Endodermal cell (in vitro differentiated cells): Measurements from ENCODE around the gene SEPTIN8. TPM values are rescaled to one million over a fixed set of nuclear protein-coding genes. Genes with fewer than 3 reads are reported as not detected.

Experiments
- DNase-seq: peaks from one replicate; pipeline ENCODE4 v3.0.0-alpha.2; 2017
- H3K27ac ChIP-seq: 2 replicates; pipeline ENCODE4 v1.5.1; 2013; ENCODE audit warnings: mild to moderate bottlenecking, low read depth, low read length, moderate library complexity
- H3K27me3 ChIP-seq: 2 replicates; pipeline ENCODE4 v1.6.1; 2013; ENCODE audit warnings: mild to moderate bottlenecking, low read length, moderate library complexity; ENCODE audit not compliant: insufficient read depth, control insufficient read depth, poor library complexity, severe bottlenecking
- H3K36me3 ChIP-seq: 2 replicates; pipeline ENCODE4 v1.7.0; 2013; ENCODE audit warnings: mild to moderate bottlenecking, low read length, moderate library complexity; ENCODE audit not compliant: control insufficient read depth, insufficient read depth
- H3K4me1 ChIP-seq: one replicate; pipeline ENCODE4 v1.7.0; 2013; ENCODE audit warnings: low read length; ENCODE audit not compliant: control insufficient read depth, insufficient read depth
- H3K4me3 ChIP-seq: 2 replicates; pipeline ENCODE4 v1.5.1; 2013; ENCODE audit warnings: mild to moderate bottlenecking, low read length, moderate library complexity
- H3K9ac ChIP-seq: 2 replicates; pipeline ENCODE4 v1.6.1; 2013; ENCODE audit warnings: mild to moderate bottlenecking, low read length, moderate library complexity; ENCODE audit not compliant: poor library complexity, severe bottlenecking; ENCODE audit errors: extremely low read depth
- H3K9me3 ChIP-seq: 2 replicates; pipeline ENCODE4 v1.6.1; 2013; ENCODE audit warnings: mild to moderate bottlenecking, low read length, moderate library complexity; ENCODE audit not compliant: control insufficient read depth
- H3K27ac Mint-ChIP-seq: 2 replicates; pipeline ENCODE4 v1.8.0; 2020; ENCODE audit warnings: mixed read lengths
- H3K27me3 Mint-ChIP-seq: 2 replicates; pipeline ENCODE4 v1.8.0; 2021; ENCODE audit warnings: mild to moderate bottlenecking, mixed read lengths; ENCODE audit not compliant: insufficient read depth
- H3K36me3 Mint-ChIP-seq: 2 replicates; pipeline ENCODE4 v1.8.0; 2020; ENCODE audit warnings: low read depth, mixed read lengths
- H3K4me1 Mint-ChIP-seq: 2 replicates; pipeline ENCODE4 v1.8.0; 2020; ENCODE audit warnings: mixed read lengths
- H3K4me3 Mint-ChIP-seq: 2 replicates; pipeline ENCODE4 v1.8.0; 2020; ENCODE audit warnings: mild to moderate bottlenecking, moderate library complexity, mixed read lengths
- H3K9me3 Mint-ChIP-seq: 2 replicates; pipeline ENCODE4 v1.8.0; 2020; ENCODE audit warnings: mild to moderate bottlenecking, mixed read lengths
- WGBS, 2 experiments: methylation state at CpG; one replicate each; pipeline versions ENCODE4 v1.1.5 to v1.1.7; 2013; ENCODE audit warnings: missing lambda C conversion rate in 2 of 2, mixed read lengths in 1 of 2; ENCODE audit not compliant: insufficient coverage in 1 of 2, insufficient read length in 1 of 2; 5-methylcytosine and 5-hydroxymethylcytosine counted together
- total RNA-seq, 2 donors: library from RNA; stranded (reverse); fragmentation: NEBNext Ultra II Directional in 1 of 2; extraction: Animal tissue kit (Norgen Biotek cat#: 25700) in 1 of 2; gene quantifications; 2 replicates in 1 of 2; 3 replicates in 1 of 2; pipeline ENCODE4 v1.2.1, GENCODE V29; 2021
- TF ChIP-seq, protein P1 (sequence below): fragments of 200-600 bp; sonication (generic); conservative IDR thresholded peaks from 2 replicates; pipeline ENCODE4 v1.5.0; 2021; ENCODE audit warnings: antibody characterized with exemption, mild to moderate bottlenecking

Gene SEPTIN8
- total RNA-seq, 2 donors from 2014 or later = 49.0 to 56.7 TPM

GRCh38 chr5:132736853-132737833 lies 39.9 kb downstream of the SEPTIN8 start, which contains the start of gene KIF3A:
TSS of gene KIF3A (minus strand) at chr5:132737546. CDS start at chr5:132737419, 127 bp downstream.
- Mint-ChIP-seq H3K4me3 (peak within 1 kb of the TSS; percentile 73), H3K9me3 (peaks cover 1% of the 10 kb centered on the region), H3K27me3 (peaks cover 18% of the 10 kb centered on the region), H3K27ac (peak within 1 kb of the TSS; percentile 48), H3K4me1 (peaks cover 6% of the 10 kb centered on the region), H3K36me3 (peaks cover 10% of the 10 kb centered on the region)
- H3K4me3 ChIP-seq = peak within 1 kb of the TSS; percentile 82
- H3K9ac ChIP-seq = no peak within 1 kb of the TSS
- H3K27ac ChIP-seq = peak within 1 kb of the TSS; percentile 58
- 2 to 3% methylated on average over 25 to 81 of the region's 81 CpGs for WGBS, 2 experiments
- H3K27me3 ChIP-seq = peaks cover 23% of the 10 kb centered on the region
- peak; percentile 99 for DNase-seq
- peaks cover 9% of the 10 kb centered on the region for H3K36me3 ChIP-seq
- TF ChIP-seq, protein P1, sequence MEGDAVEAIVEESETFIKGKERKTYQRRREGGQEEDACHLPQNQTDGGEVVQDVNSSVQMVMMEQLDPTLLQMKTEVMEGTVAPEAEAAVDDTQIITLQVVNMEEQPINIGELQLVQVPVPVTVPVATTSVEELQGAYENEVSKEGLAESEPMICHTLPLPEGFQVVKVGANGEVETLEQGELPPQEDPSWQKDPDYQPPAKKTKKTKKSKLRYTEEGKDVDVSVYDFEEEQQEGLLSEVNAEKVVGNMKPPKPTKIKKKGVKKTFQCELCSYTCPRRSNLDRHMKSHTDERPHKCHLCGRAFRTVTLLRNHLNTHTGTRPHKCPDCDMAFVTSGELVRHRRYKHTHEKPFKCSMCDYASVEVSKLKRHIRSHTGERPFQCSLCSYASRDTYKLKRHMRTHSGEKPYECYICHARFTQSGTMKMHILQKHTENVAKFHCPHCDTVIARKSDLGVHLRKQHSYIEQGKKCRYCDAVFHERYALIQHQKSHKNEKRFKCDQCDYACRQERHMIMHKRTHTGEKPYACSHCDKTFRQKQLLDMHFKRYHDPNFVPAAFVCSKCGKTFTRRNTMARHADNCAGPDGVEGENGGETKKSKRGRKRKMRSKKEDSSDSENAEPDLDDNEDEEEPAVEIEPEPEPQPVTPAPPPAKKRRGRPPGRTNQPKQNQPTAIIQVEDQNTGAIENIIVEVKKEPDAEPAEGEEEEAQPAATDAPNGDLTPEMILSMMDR = peak; percentile 11
- peaks cover 1% of the 10 kb centered on the region for H3K9me3 ChIP-seq
- no peaks in the 10 kb centered on the region for H3K4me1 ChIP-seq

DNA sequence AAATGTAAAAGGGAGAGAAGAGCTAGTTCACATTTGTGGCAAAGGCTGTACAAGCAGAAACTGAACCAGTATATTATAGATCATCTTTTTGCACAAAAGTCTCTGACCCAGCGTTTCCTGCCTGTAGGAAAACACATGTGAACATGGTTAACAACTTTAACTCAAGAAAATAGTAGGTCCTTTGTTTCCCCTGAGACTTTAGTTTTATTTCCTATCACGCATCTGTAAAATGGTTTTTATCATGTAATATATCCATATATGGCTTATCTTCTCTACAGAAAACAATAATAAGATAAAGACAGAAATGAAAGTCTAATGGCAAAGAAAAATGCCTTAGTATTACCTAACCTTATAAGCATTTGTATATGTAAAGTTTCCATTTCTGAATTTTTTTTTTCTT lies 42.4 kb downstream of the SEPTIN8 start:
- Mint-ChIP-seq H3K4me3 (no peak overlapping the region), H3K36me3 (peaks cover 21% of the 10 kb centered on the region)
- 97% methylated on average over 1 of the region's 2 CpGs; no CpG with 5 or more reads in 1 of the 2 experiments for WGBS, 2 experiments

GRCh38 chr5:132733499-132734148 lies 43.4 kb downstream of the SEPTIN8 start:
- Histone ChIP-seq H3K27ac (no peak overlapping the region), H3K27me3 (no peaks in the 10 kb centered on the region), H3K9ac (no peak overlapping the region), H3K4me3 (no peak overlapping the region), H3K36me3 (peaks cover 9% of the 10 kb centered on the region), H3K4me1 (no peaks in the 10 kb centered on the region), H3K9me3 (no peaks in the 10 kb centered on the region)
- no peak overlapping the region for H3K27ac Mint-ChIP-seq
- no peaks in the 10 kb centered on the region for H3K27me3 Mint-ChIP-seq
- H3K36me3 Mint-ChIP-seq = peaks cover 21% of the 10 kb centered on the region
- H3K4me3 Mint-ChIP-seq = no peak overlapping the region
- 91 to 94% methylated on average over 2 of the region's 2 CpGs for WGBS, 2 experiments
- no peak for DNase-seq
- H3K4me1 Mint-ChIP-seq = peaks cover 6% of the 10 kb centered on the region
- TF ChIP-seq, protein P1 = no peak
- no peaks in the 10 kb centered on the region for H3K9me3 Mint-ChIP-seq

More for the DNA sequence above, 42.4 kb downstream of the SEPTIN8 start:
- no peak for DNase-seq
- Histone ChIP-seq H3K27me3 (peaks cover 10% of the 10 kb centered on the region), H3K9ac (no peak overlapping the region), H3K9me3 (no peaks in the 10 kb centered on the region), H3K36me3 (peaks cover 9% of the 10 kb centered on the region), H3K27ac (no peak overlapping the region), H3K4me1 (no peaks in the 10 kb centered on the region), H3K4me3 (no peak overlapping the region)
- peaks cover 6% of the 10 kb centered on the region for H3K4me1 Mint-ChIP-seq
- TF ChIP-seq, protein P1 = no peak
- H3K27ac Mint-ChIP-seq = no peak overlapping the region
- peaks cover 7% of the 10 kb centered on the region for H3K27me3 Mint-ChIP-seq
- H3K9me3 Mint-ChIP-seq = no peaks in the 10 kb centered on the region
